NCI-H1092 treated with DMSO at 0.1 percent for 48 hours (cell line): Measurements from ENCODE around the gene TNFRSF19.

Experiments used
- DNase-seq: peaks from one replicate; lab custom pipeline; 2025; lab: John Stamatoyannopoulos, UW

TNFRSF19 gene

GRCh38 chr13:23628765-23629565, 58.8 kb downstream of the TNFRSF19 start:
- no peak for DNase-seq

DNA sequence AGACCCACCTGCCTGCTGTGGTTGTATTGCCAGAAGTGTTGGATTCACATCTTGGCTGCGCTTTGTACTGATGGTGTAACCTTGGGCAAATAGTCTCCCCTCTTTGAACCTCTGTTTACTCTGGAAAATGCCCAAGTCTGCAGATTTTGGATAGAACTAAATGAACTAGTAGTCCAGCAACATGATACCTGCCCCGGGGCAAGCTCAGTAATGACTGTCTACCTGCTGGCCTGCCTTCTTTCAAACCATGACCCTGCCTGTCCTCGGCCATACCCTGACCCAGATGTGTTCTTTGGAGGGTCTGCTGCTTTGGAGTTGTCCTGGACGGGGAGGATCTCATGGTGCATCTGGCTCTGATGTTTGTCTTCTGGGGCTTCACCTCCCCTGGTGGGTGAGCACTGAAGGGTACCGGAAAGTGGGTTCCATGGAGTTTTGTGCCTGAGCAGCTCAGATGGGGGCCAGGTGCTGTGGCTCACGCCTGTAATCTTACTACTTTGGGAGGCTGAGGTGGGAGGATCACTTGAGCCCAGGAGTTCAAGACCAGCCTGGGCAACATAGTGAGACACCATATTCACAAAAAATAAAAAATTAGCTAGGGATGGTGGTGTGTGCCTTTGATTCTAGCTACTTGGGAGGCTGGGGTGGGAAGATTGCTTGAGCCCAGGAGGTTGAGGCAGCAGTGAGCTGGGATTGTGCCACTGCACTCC, 59.5 kb downstream of the TNFRSF19 start:
- DNase-seq = peak; percentile 18

DNA sequence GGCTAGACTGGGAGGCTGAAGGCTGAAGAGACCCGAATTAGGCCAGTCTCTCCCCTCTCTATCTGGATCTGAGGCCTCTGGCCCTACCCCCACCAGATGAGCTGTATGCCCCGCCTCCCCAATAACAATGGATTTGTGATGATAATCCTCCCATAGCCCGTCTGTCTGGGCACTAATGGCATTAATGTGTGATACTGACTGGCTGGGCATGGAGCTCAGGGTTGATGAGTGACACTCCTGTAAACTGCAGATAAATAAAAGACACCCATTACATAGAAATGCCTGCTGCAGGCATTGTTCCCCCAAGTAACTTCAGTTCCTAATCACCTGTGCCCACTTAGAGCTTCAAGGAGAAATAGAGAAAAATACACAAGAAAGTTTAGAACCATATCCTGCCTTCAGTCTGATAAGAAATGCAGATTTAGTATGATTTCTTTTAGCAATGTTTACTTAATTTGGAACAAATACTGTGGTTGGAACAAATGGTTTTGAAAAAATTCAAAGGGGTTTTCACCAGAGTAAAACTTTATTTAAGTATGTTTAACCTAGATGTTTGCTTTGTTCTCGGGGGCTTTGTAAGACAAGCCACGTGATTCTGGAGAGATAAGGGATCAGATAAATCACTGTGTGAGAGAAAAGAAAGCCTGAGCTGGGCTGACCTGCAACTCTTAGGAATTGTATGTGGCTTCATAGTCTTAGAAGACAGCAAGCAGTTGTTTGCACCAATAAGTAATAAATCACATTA, 60.3 kb downstream of the TNFRSF19 start:
- no peak for DNase-seq

GRCh38 chr13:23631311-23632047, 61.3 kb downstream of the TNFRSF19 start:
- DNase-seq = no peak

DNA sequence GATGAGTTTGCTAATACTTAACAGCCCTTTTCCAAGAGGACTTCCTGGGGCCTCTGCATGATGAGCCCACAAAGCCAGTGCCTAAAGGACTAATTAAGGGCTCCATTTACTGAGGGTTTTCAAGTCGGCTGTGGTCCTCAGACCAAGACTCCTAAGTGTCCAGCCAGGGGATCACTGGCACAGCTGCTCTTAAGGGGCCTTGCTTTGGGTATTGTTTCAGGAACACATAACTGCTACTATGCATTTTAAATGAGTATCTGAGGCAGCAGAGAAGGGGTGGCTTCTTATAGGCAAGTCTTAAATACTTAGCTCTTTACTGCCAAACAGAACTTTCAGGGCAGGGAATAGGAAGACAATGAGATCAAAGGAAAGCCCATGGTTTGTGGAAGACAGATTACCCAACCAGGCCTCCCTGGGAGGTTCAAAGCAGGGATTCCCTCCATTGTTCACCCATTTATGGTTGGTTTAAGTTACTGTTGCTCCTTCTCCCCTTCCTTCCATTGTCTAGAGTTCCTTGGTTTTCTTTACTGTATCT, 61.9 kb downstream of the TNFRSF19 start:
- DNase-seq = peak; percentile 32

DNA sequence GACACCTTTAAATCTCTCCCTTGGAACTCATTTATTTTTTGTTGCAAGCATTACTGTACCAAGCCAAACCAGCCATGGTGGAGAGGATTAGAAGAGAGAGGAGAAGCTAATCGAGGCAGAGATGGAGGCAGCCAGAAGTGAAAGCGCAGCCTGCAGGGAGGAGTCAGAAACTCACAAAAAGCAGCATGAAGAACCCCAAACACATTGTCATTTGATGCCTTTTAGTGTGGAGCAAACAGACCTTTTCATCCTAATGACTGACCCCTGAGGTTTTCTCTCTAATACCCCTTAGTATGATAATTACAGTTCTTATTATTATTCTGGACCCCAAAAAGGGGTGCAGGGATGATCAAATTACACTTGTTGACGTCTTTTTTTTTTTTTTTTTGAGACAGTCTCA, 62.5 kb downstream of the TNFRSF19 start:
- DNase-seq = no peak

- no peak for DNase-seq
These were observed 64.7 kb downstream of the TNFRSF19 start for GRCh38 chr13:23634897-23635296.

GRCh38 chr13:23636360-23636759, 66.1 kb downstream of the TNFRSF19 start:
- DNase-seq = no peak

DNA sequence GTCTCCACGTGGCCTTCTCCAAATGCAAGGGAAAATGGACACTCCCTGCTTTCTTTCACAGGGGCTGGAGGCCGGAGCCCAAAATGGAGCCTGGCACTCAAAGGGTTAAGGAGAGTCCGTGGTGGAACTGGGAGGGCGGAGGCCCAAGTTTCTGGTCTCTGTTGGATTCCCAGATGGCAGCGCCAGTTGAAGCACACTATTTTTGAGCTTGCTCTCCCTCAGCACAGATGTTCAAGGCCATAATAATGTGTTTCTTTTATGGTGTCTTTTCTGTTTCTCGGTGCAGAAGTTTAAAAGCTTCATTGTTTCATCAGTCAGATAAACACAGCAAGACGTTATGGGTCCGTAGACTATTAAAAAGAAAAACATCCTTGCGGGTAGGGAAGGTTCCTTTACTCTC, 67.6 kb downstream of the TNFRSF19 start:
- DNase-seq = no peak

DNA sequence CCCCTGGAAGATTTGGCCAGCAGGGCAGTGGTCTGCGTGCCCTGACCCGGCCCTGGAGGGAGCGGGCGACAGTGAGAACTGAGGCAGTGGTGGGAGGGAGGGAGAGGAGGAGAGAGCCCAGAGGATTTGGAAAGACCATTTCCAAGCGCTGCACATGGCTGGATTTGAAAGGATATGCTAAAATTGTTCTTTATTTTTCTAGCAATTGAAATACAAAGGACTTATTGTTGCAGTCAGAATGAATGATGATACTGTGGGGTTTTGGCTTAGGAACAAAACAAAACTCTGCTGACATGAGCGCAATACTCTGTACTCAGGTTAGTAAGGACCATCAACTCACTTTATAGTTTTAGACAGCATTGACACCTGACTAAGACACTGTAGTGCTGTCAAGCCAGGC, 69.5 kb downstream of the TNFRSF19 start:
- peak; percentile 44 for DNase-seq

GRCh38 chr13:23642110-23642509, 71.9 kb downstream of the TNFRSF19 start:
- DNase-seq = no peak

DNA sequence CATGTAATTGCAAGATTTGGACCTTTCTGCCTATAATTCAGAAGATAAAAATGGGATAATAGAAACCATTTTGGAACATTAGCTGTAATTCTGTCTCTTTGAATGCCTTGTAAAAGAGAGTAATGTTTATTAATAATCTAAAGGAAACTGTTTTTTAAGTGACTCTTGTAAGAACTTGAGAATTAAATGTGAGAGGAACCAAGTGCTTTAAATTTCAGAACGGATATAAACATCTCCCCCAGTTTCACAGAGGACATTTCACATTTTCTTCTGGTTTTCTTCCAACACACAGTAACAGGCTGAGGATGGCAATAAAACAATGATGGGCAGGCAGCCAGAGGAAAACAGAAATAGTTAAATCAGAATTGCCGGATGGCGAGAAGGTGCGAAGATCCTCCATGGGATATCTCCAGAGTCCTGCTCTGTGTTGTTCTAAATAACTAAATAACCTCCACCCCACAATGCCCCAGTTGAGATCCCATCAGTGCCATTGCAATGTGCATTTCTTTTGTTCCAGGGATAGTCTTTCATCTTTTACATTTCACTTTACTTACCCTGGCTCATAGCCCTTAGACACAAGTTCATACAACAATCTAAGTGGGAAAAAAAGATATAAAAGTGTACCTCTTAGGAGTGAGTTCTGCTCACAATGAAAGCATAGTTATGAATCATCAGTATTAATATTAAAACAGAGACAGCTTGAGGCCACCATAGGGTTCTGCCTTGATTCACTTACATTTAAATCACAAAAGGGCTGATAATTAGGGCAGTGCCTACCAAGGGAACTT, 73.3 kb downstream of the TNFRSF19 start:
- DNase-seq = no peak

GRCh38 chr13:23644126-23644419, 73.9 kb downstream of the TNFRSF19 start:
- no peak for DNase-seq

GRCh38 chr13:23644527-23645138, 74.4 kb downstream of the TNFRSF19 start:
- no peak for DNase-seq

DNA sequence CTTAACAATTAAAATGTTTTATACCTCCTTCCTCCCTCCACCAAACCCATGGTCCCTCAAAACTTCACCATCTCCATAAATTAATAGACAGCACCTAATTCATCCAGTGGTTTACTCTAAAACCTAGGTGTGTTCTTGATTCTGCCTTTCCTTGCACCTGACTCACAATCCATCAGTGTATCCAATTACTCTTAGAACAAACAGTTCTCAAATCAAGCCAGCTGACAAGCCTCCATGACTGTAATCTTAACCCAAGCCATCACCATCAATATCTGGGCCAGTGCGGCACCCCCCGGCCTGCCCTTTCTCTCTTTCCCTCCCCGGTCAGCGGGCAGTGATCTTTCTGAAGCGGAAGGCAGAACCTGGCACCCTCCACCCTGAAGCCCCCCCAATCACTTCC, 75.6 kb downstream of the TNFRSF19 start:
- DNase-seq = no peak

- DNase-seq = no peak
These were observed 81.2 kb downstream of the TNFRSF19 start for GRCh38 chr13:23651439-23651838.

GRCh38 chr13:23651887-23652286, 81.7 kb downstream of the TNFRSF19 start:
- no peak for DNase-seq

DNA sequence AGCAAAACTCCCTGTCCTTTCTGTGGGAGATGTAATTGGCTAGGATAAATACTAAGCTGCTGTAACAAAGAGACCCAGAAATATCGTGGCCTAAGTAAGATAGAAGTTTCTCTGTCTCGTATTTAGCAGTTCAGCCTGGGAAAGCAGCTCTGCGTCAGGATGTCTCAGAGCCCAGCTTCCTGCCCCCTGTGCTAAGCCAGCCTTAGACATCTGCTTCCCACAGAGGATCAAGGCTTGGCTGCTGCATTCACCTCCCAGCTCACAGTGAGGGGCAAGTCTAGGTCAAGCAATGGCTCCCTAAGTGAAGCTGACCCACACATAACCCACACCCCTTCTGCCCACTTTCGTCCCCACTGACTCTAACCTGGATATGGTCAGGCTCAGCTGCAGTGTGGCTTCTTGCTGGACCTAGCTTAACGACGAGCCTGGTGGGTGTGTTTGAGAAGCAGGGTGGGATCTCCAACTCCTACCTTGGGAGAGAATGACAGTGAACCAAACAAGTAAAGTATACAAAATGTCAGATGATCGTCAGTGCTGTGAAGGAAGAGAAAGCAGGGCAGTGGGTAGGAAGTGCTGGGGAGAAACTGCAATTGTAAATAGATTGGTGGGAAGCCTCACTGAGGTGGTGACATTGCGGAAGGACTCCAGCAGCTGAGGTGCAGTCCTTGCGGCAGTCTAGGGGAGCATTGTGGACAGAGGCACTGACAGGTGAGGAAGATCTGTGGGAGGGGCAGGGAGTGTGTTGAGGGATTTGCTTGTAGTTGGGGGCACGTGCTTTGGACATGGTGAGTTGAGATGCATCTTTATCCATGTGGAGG, 82.9 kb downstream of the TNFRSF19 start:
- no peak for DNase-seq

- DNase-seq = no peak
These were observed 84.2 kb downstream of the TNFRSF19 start for GRCh38 chr13:23654111-23655110.
